Osteoblast (primary cell): ENCODE data around the gene CPNE9. TPM values are rescaled to one million over a fixed set of nuclear protein-coding genes. Genes with fewer than 3 reads are reported as not detected.

Source experiments
- DNase-seq: peaks from one replicate; pipeline ENCODE4 v3.0.0; 2011; ENCODE audit warnings: low spot score, mixed read lengths; ENCODE audit not compliant: insufficient read length; ENCODE audit errors: missing footprints
- H2AFZ ChIP-seq: 2 replicates; pipeline ENCODE4 v1.6.0; 2011; ENCODE audit warnings: mild to moderate bottlenecking, low read length
- H3K27ac ChIP-seq: 2 replicates; pipeline ENCODE4 v1.5.1; 2011; ENCODE audit warnings: mild to moderate bottlenecking, low read depth, low read length, moderate library complexity
- H3K27me3 ChIP-seq: 2 replicates; pipeline ENCODE4 v1.6.0; 2012; ENCODE audit warnings: mild to moderate bottlenecking, control low read depth, inconsistent platforms, low read length, moderate library complexity; ENCODE audit not compliant: insufficient read depth
- H3K36me3 ChIP-seq: 2 replicates; pipeline ENCODE4 v1.5.1; 2011; ENCODE audit warnings: mild to moderate bottlenecking, low read length, control low read depth, moderate library complexity; ENCODE audit not compliant: insufficient read depth
- H3K4me1 ChIP-seq: 2 replicates; pipeline ENCODE4 v1.5.1; 2011; ENCODE audit warnings: mild to moderate bottlenecking, low read length, control low read depth, moderate library complexity; ENCODE audit not compliant: insufficient read depth
- H3K4me2 ChIP-seq: 2 replicates; pipeline ENCODE4 v1.6.0; 2011; ENCODE audit warnings: mild to moderate bottlenecking, low read length; ENCODE audit not compliant: insufficient read depth
- H3K4me3 ChIP-seq: fragments of 200-600 bp; sonication (generic); 3 replicates; pipeline ENCODE4 v1.5.1; 2012; ENCODE audit warnings: mild to moderate bottlenecking, low read length, inconsistent platforms; ENCODE audit not compliant: insufficient read depth
- H3K79me2 ChIP-seq: 2 replicates; pipeline ENCODE4 v1.6.0; 2012; ENCODE audit warnings: mild to moderate bottlenecking, low read length, control low read depth, inconsistent platforms; ENCODE audit not compliant: insufficient read depth
- H3K9me3 ChIP-seq: 2 replicates; pipeline ENCODE4 v1.5.1; 2011; ENCODE audit warnings: low read depth, low read length, control low read depth
- H4K20me1 ChIP-seq: 2 replicates; pipeline ENCODE4 v1.6.0; 2012; ENCODE audit warnings: mild to moderate bottlenecking, low read length, control low read depth; ENCODE audit not compliant: insufficient read depth
- CTCF ChIP-seq: IDR thresholded peaks from 2 replicates; pipeline ENCODE4 v1.5.1; 2011; ENCODE audit warnings: mild to moderate bottlenecking, low read depth, low read length, moderate library complexity; ENCODE audit errors: extremely low read depth
- total RNA-seq: library from RNA; depleted of rRNA; stranded (reverse); fragments of >200 nt; gene quantifications from 2 replicates; pipeline ENCODE4 v1.2.3, GENCODE V29; 2012

Gene CPNE9
- total RNA-seq, 1 donor, result not detected

- Histone ChIP-seq H3K4me2 (no peak overlapping the region), H4K20me1 (no peaks in the 10 kb centered on the region), H3K79me2 (no peaks in the 10 kb centered on the region), H3K27me3 (no peaks in the 10 kb centered on the region), H3K27ac (peak overlapping the region; percentile 35), H3K4me1 (peaks cover 23% of the 10 kb centered on the region), H3K9me3 (no peaks in the 10 kb centered on the region), H3K4me3 (no peak overlapping the region), H3K36me3 (peaks cover 23% of the 10 kb centered on the region), H2AFZ (no peak overlapping the region)
- no peak for TF ChIP-seq CTCF
- no peak for DNase-seq
Observed at GRCh38 chr3:9779075-9779593, 75.5 kb downstream of the CPNE9 start.

Other genes with a start within 250 kb of the CPNE9 start
- under 0.01 TPM in 1 of 2 replicates, not detected in the other for gene LHFPL4, start 150.0 kb upstream of the CPNE9 start, total RNA-seq
- 47.1 and 47.4 TPM in 2 replicates for gene MTMR14, start 54.3 kb upstream of the CPNE9 start, total RNA-seq
- gene BRPF1, start 27.9 kb downstream of the CPNE9 start, total RNA-seq, result 14.1 and 14.5 TPM in 2 replicates
- gene OGG1, start 46.1 kb downstream of the CPNE9 start, total RNA-seq, result 24.8 and 25.7 TPM in 2 replicates
- 22.1 and 25.9 TPM in 2 replicates for gene CAMK1, start 66.1 kb downstream of the CPNE9 start, total RNA-seq
- 88.4 and 102 TPM in 2 replicates for gene TADA3, start 88.6 kb downstream of the CPNE9 start, total RNA-seq
- 203 and 222 TPM in 2 replicates for gene ARPC4, start 89.2 kb downstream of the CPNE9 start, total RNA-seq
- gene TTLL3, start 106.4 kb downstream of the CPNE9 start, total RNA-seq, result 31.1 and 33.9 TPM in 2 replicates
- 18.6 and 19.2 TPM in 2 replicates for gene RPUSD3, start 140.2 kb downstream of the CPNE9 start, total RNA-seq
- not detected in 2 replicates for gene CIDEC, start 176.4 kb downstream of the CPNE9 start, total RNA-seq
- 21.8 and 26.1 TPM in 2 replicates for gene JAGN1, start 186.8 kb downstream of the CPNE9 start, total RNA-seq
- 0.29 and 0.72 TPM in 2 replicates for gene IL17RE, start 199.0 kb downstream of the CPNE9 start, total RNA-seq
- 42.1 and 47.0 TPM in 2 replicates for gene IL17RC, start 213.3 kb downstream of the CPNE9 start, total RNA-seq
- gene CRELD1, start 230.0 kb downstream of the CPNE9 start, total RNA-seq, result 7.6 and 10.3 TPM in 2 replicates
- 3.5 and 4.3 TPM in 2 replicates for gene PRRT3, start 248.6 kb downstream of the CPNE9 start, total RNA-seq